Breast epithelium (tissue), 3 donors: ENCODE results near the gene GLRA3.

Experiments
- POLR2A ChIP-seq: fragments of 450-650 bp; IDR thresholded peaks from one replicate; pipeline ENCODE4 v1.6.1; 2016; ENCODE audit warnings: antibody characterized with exemption, mild to moderate bottlenecking, moderate library complexity
- POLR2AphosphoS5 ChIP-seq, 3 donors: sonication (generic); formaldehyde crosslinking; IDR thresholded peaks; one replicate each; pipeline ENCODE4 v1.6.1; 2017; ENCODE audit warnings: antibody characterized with exemption in 3 of 3
- TF ChIP-seq, protein P1 (sequence below), 3 donors: fragments of 450-650 bp; IDR thresholded peaks; one replicate each; pipeline ENCODE4 v1.5.1; 2016 to 2017; ENCODE audit warnings: antibody characterized with exemption in 3 of 3, mild to moderate bottlenecking in 3 of 3, moderate library complexity in 3 of 3

DNA sequence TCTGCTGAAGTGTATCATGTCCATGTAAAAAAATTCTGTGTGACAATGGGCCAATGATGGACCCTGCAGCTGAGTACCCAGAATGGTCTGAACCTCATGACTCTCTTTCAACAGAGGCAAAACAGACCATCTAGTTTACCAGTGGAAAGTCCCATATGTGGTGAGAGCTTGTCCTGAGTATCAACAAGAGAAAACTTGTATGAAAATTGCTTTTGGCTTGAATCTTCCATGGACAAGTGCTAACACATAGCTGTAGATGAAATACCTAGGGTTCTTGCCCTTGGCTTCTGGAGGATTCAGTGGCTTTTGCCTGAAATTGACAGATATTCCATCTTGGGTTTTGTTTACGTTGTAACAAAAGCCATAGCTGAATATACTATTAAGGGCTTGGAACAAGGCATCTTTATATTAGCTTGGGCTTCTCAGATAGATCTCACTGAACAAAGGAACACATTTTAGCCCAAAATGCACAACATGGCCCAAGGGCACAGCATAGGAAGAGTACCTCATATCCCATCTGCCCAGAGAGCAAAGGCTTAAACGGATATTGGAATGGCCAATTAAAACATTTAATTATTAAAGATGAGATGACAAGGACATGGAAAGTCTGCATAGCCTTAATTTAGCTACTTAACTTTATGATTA lies 178.2 kb downstream of the GLRA3 start:
- TF ChIP-seq, protein P1, sequence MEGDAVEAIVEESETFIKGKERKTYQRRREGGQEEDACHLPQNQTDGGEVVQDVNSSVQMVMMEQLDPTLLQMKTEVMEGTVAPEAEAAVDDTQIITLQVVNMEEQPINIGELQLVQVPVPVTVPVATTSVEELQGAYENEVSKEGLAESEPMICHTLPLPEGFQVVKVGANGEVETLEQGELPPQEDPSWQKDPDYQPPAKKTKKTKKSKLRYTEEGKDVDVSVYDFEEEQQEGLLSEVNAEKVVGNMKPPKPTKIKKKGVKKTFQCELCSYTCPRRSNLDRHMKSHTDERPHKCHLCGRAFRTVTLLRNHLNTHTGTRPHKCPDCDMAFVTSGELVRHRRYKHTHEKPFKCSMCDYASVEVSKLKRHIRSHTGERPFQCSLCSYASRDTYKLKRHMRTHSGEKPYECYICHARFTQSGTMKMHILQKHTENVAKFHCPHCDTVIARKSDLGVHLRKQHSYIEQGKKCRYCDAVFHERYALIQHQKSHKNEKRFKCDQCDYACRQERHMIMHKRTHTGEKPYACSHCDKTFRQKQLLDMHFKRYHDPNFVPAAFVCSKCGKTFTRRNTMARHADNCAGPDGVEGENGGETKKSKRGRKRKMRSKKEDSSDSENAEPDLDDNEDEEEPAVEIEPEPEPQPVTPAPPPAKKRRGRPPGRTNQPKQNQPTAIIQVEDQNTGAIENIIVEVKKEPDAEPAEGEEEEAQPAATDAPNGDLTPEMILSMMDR (IDR thresholded peaks at IDR 0.05), result no peak
- TF ChIP-seq POLR2A, result no peak
- TF ChIP-seq POLR2AphosphoS5 (IDR thresholded peaks at IDR 0.05), result no peak
